Measurements from ENCODE around the gene ZNRF1. TPM values are rescaled to one million over a fixed set of nuclear protein-coding genes. Genes with fewer than 3 reads are reported as not detected.

Gene ZNRF1
- total RNA-seq, 1 donor from 2014 or later: 30.7 TPM

- no peak for DNase-seq (ENCODE audit: low spot score)
Observed at GRCh38 chr16:75026892-75027391, 28.1 kb downstream of the ZNRF1 start.

DNA sequence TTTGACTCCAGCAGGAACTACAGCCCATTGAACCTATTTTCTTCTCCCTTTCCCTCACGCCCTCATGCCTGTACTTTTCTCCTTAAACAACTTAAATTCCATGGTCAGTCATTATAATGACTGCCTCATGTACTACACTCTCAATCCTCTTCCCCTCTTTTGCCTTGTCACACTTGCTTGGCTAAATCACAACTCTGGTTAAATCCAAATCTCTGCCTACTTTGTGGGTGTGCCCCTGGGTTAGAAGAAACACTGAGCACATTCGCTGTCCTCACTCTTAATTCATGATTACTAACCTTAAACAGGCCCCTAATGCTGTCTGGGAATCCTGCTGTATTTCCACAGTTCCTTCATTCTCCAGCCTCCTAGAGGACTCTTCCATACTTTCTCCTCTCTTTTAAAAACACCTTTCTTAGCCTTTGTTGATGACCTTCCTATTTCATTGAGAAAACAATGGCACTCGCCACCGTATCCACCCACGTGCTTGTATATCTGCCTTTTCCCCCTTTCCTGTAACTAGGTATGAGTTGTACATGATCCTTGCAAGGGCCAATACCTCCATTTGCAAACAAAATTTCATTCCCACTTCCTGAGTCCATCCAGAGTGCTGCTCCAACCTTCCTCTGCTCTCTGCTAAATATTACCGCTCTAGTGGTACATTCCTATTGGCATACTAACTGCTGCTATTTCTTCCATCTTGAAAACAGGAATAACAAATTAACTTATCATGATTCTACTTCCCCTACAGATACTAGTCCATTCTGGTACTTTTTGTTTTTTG is 28.9 kb downstream of the ZNRF1 start:
- no peak for DNase-seq (ENCODE audit: low spot score)

- DNase-seq (ENCODE audit: low spot score): no peak
Observed at GRCh38 chr16:75028544-75029135, 29.8 kb downstream of the ZNRF1 start.

DNA sequence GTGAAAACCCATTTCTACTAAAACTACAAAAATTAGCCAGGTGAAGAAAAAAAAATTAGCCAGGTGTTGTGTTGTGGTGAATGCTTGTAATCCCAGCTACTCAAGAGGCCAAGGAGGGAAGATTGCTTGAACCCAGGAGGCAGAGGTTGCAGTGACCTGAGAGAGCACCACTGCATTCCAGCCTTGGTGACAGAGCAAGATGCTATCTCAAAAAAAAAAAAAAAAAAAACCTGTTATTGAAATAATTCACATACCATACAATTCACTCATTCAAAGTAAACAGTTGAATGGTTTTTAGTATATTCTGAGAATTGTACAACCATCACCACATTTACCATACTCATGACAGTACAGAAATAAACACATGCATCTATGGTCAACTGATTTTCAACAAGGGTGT is 31.0 kb downstream of the ZNRF1 start:
- no peak for DNase-seq (ENCODE audit: low spot score)

DNA sequence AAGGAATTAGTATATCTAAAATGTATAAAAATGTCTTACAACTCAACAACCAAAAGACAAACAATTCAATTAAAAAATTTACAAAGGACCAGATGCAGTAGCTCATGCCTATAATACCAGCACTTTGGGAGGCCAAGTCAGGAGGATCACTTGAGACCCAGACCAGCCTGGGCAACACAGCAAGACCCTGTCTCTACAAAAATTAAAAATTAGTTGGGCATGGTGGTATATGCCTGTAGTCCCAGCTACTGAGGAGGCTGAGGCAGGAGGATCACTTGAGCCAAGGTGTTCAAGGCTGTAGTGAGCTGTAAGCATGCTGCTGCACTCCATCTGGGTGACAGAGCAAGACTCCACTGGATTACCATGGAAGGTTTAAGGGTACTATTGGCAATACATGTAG is 33.8 kb downstream of the ZNRF1 start:
- DNase-seq (ENCODE audit: low spot score): no peak

GRCh38 chr16:75035410-75035968 is 36.7 kb downstream of the ZNRF1 start:
- DNase-seq (ENCODE audit: low spot score): no peak

DNA sequence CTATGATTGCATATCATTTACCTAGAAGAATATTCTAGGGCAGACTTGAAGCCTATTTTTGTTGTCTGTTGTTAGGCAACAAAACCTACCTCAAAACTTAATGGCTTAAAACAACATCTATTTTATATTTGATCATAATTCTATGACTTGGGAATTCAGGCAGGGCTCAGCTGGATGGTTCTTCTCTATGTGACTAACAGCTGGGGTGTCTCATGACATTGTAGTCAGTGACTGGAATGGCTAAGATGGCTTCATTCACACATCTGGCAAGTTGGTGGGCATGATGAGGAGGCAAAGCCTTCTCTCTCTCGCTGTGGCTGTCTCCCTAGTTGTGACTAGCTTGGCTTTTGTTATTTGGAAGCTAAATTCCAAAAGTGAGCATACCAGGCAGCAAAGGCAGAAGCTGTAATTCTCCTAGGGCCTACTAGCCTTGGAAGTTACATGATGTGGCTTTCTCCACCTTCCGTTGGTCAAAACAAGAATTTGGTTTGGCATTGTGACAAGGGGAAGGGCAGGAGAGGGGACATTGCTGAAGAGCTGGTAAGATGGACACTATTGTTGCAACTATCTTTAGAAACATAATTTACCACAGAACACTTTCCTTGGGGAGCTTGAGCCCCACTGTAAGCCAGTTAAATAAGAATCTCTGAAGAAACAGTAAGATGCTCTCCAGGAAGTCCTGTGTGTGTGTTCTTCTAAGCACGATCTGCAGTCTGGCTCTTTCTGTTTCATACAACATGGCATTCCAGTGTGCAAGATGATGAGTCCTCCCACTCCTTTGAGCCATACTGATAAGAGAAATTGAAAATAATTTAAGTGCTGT is 39.4 kb downstream of the ZNRF1 start:
- DNase-seq (ENCODE audit: low spot score): no peak

GRCh38 chr16:75039941-75040340 is 41.1 kb downstream of the ZNRF1 start:
- DNase-seq (ENCODE audit: low spot score): no peak

GRCh38 chr16:75042426-75043174 is 43.8 kb downstream of the ZNRF1 start:
- no peak for DNase-seq (ENCODE audit: low spot score)

DNA sequence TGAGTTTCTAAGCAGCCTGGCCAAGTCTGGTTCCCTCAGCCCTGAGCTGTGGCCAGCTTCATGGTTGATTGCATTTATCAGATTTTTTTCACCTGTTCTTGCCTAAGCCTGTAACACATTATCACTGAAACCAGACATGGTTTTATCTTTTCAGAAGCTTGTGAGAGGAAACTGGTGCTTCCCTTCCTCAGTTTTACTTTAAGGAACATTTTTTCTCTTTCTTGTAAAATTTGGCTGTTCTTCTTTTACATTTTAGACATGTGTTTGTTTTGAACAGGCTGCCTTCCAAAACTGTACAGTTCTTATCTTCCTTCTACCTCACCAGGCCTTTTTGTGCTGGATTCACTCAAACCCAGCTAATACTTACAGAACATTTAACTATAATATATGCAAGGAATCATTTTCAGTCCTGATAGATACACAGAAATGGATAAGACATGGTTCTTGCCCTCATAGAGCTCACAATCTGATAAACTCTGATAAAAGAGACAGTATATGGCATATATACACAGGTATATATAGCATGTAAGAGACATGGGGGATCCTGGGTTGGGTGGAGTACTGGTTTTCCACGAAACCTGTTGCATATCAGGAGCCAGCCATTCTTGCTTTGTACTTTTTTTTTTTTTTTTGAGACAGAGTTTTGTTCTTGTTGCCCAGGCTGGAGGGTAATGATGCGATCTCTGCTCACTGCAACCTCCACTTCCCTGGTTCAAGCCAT is 44.5 kb downstream of the ZNRF1 start:
- no peak for DNase-seq (ENCODE audit: low spot score)

- DNase-seq (ENCODE audit: low spot score): no peak
Observed at GRCh38 chr16:75044800-75045361, 46.1 kb downstream of the ZNRF1 start.

- DNase-seq (ENCODE audit: low spot score): no peak
Observed at GRCh38 chr16:75045424-75045823, 46.6 kb downstream of the ZNRF1 start.

GRCh38 chr16:75048054-75048453 is 49.2 kb downstream of the ZNRF1 start:
- no peak for DNase-seq (ENCODE audit: low spot score)

DNA sequence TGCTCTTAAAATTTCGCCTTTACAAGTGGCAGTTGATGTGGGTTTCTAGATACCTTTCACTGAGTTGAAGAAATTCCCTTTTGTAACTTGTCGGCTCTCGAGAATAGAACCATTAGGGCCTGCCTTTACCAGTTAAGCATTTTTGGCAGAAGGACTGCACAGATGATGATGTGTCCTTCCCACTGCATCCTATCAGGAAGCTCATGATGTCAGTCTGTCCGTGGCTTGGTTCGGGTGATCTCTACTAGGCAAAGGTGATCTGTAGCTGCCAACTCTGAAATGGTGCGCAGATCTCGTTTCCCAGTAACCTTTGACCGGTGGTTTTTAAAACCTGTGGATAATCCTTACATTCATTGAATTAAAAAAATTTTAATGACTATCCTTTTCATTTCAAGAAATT is 49.7 kb downstream of the ZNRF1 start:
- no peak for DNase-seq (ENCODE audit: low spot score)

DNA sequence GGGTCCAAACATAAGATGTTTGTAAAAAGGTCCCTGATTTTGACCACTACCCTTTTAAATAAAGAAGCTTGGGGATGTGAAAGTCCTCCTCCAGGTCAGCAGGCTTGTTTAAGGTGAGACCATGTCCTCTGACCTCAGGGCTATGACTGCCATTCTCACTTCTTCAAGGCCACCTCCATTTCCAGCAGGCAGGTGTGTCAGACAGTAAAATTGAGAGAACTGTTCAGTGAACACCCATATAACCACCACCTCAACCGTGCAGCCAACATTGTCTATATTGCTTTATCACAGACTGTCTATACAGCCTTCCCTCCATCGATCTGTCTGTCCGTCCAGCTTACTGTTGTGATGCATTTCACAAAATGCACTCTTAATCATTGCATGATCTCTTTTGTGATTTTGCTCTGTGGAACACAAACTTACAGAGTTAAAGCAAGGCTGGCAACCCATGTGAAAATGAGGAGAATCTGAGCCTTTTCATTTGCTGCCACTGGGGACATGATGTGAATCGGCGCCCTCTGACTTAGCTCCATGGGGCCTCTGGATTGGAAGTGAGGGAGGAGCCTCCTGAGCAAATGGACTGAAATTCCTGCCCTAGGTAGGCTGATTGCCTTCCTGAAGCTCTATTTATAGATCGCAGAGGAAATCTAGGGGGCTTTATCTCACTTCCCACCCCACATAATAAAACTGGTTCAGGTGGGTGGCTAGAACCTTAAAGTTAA is 53.8 kb downstream of the ZNRF1 start:
- no peak for DNase-seq (ENCODE audit: low spot score)

GRCh38 chr16:75053791-75054555 is 55.1 kb downstream of the ZNRF1 start:
- DNase-seq (ENCODE audit: low spot score): peak; percentile 82

DNA sequence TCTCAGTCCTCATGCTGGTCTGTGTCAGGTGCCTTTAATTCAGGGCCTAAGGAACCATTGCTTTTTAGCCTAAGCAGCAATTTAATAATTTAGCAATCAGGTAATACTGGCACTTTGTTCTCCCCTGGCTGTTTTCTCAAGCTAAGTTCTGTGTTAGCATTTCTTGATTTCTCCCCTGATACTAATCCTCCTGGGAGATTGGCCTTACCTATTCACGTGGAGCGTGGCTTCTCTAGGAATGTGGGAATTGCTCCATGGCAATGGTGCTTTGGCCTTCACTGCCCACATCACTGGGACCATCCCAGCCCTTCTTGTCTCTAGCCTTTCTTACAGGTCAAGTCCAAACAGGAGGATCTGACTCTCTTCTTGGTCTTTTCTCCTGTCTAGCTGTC is 55.7 kb downstream of the ZNRF1 start:
- no peak for DNase-seq (ENCODE audit: low spot score)

DNA sequence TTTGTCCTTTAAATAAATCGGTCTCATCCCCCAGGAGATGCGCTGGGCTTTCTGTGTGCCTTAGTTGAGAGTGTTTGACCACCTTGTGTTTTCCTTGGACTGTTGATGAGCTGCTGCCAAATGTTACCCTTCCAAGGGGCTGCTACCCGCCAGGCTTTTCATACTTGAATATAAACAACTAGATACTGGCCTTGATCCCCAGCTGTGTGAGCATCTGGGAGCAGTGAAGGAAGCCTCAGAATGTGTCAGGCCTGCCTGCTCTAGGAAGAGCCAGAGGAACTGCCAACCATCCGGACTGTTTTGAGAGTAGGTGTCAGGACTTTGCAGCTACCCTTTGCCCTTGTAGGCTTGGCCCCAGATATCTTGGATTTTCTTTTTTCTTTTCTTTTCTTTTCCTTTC is 60.0 kb downstream of the ZNRF1 start:
- no peak for DNase-seq (ENCODE audit: low spot score)

DNA sequence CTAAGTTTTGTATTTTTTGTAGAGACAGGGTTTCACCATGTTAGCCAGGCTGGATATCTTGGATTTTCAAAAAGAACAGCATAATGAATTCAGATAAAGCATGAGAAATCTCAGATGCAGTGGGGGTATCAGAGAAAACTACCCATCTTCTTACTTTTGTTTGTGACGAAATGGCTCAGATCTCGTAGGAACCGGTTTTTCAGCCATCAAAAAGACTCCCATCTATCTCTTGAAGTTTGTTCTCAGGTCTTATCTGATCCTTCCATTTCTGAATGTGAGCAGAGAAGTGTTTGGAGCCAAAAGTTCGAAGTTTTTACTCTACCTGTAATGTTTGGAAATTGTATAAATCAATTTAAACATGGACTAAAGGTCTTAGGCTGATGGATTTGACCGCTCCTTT is 60.6 kb downstream of the ZNRF1 start:
- DNase-seq (ENCODE audit: low spot score): no peak
